CD4-positive, alpha-beta T cell treated with Interleukin-6 for 4 hours (primary cell): ENCODE data around the gene TRIO.

Experiments
- DNase-seq: peaks from one replicate; pipeline ENCODE4 v3.0.0-alpha.2; 2020; ENCODE audit warnings: mixed read lengths

Gene TRIO

DNA sequence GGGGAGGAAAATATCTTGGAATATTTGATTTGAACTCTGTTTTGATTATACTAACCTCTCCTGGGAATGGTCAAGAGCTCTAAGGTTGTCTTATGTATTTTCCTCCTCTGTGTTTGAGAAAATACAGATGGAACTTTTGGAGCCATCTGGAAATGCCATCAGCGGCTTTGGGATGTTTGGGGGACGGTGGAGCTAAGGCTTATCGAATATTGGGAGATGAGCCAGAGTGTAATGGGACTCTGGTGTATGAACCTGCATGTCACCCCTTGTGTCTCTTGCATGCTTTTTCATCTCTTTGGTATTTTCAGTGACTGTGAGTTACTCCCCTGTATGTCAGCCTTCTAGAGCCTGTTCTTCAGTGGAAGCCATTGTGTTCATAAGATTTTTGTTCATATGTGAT lies 258.5 kb downstream of the TRIO start:
- no peak for DNase-seq

DNA sequence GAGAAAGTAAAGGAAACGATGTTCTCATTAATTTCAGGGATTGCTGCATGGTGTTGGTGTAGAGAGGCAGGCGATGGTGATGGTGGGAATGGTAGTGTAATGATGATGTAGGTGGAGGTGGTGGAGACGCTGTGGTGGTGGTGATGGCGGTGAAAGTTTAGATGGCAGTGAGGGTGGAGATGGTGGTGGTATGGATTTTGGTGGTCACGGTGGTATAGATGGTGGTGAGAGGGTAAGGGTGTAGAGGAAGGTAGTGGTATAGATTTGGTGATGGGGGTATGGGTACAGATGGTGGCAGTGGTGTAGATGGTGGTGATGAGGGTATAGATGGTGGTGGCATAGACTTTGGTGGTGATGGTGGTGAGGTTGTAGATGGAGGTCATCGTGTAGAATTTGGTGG lies 259.3 kb downstream of the TRIO start:
- DNase-seq: no peak

DNA sequence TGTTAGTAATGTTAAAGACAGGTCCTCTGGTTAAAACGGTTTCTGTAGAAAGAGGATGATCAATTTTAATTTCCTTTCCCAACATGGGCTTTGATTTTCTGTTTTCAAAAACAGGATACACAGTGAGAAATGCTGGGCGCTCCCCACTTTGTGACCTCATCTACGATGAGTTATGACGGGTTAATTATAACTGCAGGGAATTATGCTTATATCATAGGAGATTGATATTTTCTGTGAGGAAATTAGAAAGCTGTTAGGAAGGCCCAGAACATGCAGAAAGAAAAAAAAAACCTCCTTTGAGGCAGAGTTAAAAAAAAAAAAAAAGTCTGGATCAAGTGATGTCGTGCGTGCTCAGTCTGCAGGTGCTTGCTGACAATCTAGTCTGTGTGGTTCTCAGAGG lies 261.6 kb downstream of the TRIO start:
- DNase-seq: no peak

DNA sequence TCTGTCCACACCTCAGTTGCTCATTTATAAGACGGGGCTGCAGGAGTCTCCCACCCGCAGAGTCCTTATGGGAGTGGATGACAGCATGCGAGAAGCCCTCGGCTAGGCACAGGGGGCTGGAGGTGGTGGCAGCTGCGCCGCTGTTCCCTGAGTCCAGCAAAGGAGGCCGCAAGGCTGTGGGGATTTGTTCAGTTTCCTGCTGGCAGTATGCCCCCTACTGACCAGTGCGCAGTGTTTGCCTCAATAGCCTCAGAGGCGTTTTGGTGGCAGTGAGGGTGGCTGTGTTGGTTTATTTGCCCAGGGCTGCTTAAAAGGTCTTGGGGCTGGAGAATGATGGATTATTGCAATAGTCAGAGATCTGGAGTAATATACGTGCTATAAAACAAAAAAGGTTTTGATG lies 262.1 kb downstream of the TRIO start:
- DNase-seq: no peak

GRCh38 chr5:14405706-14406553 lies 262.8 kb downstream of the TRIO start:
- DNase-seq: no peak

- no peak for DNase-seq
These were observed 263.4 kb downstream of the TRIO start for GRCh38 chr5:14406554-14406849.

GRCh38 chr5:14407051-14407450 lies 263.9 kb downstream of the TRIO start:
- DNase-seq: no peak

DNA sequence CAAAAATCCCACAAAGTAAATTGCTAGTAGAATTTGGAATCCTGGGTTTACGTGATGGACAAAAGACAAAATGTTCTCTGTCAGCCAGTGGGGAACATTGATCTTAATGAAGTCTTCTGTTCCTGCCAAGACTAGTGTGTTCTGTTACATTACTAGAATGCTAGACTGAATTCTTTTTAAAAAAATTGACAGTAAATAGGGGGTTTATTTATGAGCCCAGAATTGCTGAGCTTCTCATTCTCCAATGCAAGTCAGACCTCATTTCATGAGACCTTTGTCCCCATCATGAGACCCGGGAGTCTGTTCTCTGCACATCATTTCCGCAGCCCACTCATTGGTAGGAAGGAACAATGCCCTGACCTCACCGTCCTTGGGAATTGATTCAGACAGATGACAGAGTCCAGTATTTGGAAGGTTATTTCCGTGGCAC lies 264.6 kb downstream of the TRIO start:
- no peak for DNase-seq

DNA sequence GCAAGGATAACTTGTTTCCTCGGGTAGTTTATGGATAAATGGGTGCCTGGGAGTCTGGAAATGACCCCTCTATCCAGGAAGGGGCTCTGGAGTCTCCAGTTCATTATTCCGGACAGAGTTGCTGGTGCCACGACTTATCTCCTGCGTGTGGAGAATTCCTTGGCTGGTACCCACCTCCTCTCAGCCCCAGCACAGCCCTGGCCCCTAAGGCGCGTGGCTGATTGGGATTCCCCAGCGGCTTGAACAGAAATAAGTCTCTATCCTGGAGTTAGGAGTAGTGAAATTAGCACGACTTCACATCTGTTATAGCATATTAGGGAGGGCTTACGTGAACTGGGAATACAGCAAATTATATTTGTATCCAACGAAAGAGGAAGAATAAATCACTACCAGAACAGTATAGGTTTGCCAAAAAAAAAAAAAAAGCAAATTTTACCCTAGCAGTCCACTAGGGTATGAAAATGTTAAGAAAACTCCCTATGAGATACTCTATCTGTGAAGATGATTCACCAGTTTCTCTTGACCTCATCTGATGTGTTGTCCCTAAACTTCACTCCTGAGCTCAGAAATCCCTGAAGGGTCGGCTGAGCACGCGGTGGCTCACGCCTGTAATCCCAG lies 265.9 kb downstream of the TRIO start:
- no peak for DNase-seq

DNA sequence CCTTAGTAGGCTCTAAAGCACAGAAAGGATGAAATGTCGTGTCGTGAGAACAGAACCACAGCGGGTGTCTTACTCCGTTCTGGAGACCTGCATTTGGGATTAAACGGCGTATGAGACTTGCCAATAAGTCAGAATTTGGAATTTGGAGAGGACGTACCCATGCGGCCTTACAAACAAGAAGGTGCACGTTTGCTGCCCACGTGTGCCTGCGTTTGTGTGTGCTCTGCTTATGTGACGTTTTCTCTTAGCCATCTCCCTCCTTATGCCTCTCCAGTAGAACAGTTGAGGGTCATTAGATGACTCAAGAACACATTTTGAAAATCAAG lies 266.9 kb downstream of the TRIO start:
- no peak for DNase-seq

GRCh38 chr5:14410394-14411201 lies 267.5 kb downstream of the TRIO start:
- no peak for DNase-seq

- DNase-seq: no peak
These were observed 268.1 kb downstream of the TRIO start for GRCh38 chr5:14411216-14411615.

GRCh38 chr5:14413331-14413750 lies 270.2 kb downstream of the TRIO start:
- peak; percentile 67 for DNase-seq

DNA sequence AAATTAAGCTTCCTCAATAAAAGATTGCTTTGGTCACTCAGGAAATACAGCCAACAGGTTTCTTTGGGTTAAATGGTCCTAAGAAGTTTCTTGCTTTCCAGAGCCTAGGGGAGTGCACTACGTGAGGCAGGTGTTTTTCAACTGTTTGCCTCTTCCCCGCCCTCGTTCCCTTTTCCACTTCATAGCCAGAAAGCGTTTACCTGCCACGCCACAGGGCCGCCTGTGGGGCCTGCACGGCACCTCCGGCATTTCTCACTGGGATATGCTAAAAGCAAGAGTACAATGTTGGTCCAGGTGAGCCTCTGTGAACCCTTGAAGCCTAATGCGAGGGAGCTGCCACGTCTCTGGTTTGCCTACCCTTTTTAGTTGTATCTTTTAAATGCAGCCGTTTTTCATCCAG lies 270.9 kb downstream of the TRIO start:
- DNase-seq: peak; percentile 41

GRCh38 chr5:14414656-14415023 lies 271.5 kb downstream of the TRIO start:
- DNase-seq: no peak

DNA sequence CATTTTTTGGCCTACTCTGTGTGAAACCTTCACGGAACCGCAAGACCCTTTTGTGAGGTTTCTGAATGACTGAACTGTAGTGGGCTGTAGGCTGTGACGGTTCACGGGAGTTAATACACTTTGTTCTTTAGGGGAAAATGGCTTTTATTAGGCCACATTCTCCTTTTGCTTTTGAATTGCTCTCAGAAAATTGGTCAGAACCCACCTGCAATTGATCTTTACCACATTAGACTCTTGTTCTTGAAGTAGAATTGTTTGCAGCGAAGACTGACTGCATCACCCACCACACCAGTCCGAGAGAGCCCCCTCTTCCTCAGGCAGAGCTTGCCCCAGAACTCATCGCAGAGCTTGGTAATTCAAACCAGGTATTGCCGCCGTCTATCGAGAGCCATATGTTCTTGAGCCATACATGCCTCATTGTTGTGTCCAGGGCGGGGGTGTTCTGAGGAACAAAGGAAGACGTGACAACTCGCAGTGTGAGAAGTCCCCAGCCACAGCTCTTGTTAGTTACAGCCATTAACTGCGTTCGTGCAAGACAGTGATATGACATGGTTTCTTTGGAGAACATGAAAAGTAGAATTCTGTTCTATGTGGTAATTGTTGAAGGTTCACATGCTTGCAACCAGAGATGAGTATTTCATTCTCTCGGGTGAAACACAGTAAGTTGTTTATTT lies 272.0 kb downstream of the TRIO start:
- peak; percentile 28 for DNase-seq

DNA sequence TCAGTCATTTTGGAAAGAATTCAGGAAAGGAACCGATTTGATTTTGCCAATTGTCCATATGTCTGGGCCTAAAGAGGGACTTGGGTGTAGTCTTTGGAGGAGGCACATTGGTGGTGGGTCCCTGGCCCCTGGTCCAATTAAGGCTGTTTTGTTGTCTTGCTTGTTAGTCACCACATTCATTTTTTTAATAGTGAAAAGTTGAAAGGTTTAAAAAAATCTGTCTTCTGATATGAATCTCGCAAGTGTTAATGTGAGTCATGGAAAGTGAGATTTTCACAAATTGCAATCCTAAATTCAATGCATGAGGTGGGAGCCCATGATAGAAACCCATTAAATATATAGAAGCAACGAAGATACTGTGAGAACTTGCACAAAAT lies 272.5 kb downstream of the TRIO start:
- DNase-seq: no peak

GRCh38 chr5:14416621-14417275 lies 273.6 kb downstream of the TRIO start:
- DNase-seq: no peak

GRCh38 chr5:14417276-14417730 lies 274.2 kb downstream of the TRIO start:
- no peak for DNase-seq

GRCh38 chr5:14417792-14418765 lies 274.9 kb downstream of the TRIO start:
- DNase-seq: no peak

DNA sequence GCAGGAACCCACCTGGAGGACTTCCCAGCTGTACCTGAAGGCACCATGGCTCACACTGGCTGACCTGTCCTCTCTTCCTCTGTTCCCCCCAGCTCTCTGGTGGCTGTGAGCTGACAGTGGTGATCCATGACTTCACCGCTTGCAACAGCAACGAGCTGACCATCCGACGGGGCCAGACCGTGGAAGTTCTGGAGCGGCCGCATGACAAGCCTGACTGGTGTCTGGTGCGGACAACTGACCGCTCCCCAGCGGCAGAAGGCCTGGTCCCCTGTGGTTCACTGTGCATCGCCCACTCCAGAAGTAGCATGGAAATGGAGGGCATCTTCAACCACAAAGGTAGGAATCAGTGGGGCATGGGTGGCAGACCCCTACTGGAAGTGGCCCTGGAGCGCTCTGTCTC lies 276.5 kb downstream of the TRIO start:
- DNase-seq: no peak
